ENCODE results near the gene PKNOX1.
"Not testable (repeated sequence)": the region's sequence is repeated elsewhere in the genome, so short reads cannot be mapped to it uniquely, and the experiment has no call there.

PKNOX1 gene

DNA sequence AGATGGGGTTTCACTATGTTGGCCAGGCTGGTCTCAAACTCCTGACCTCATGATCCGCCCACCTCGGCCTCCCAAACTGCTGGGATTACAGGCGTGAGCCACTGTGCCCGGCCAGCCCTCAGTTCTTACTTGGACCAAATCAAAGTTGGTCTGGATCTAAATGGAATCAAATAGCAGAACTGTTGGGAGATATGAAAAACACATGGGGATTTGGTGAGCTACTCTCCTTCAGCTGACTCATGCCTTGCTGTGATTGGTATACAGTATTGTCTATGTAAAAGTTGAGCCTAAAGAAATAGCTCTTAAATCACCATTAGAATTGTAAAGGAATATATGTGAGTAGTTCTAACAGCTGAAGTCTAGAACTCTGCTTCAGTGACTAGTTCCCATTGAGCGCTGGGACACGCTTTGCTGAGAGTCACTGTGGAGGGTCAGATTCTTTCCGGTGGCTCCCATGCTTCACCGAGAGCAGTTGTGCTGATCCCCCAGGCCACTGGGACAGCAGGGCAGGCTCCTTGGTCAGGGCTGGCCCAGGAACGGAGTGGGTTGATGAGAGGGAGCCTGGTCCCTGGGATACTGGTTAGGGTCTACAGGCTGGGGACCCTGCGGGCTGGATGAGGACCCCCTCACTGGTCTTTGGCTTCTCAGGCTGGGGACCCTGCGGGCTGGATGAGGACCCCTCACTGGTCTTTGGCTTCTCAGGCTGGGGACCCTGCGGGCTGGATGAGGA lies 14.0 kb downstream of the PKNOX1 start:
- Histone ChIP-seq H3K9ac (ENCODE audit: low read depth in 1 of 2, low read length in 2 of 2) (no peak overlapping the region), H3K27me3 (ENCODE audit: control insufficient read depth in 1 of 2, insufficient read depth in 2 of 2, low read length in 2 of 2) (no peaks in the 10 kb centered on the region), H3K9me3 (ENCODE audit: control insufficient read depth in 1 of 2, low read length in 2 of 2) (no peaks in the 10 kb centered on the region), H3K36me3 (ENCODE audit: control insufficient read depth in 1 of 2, insufficient read depth in 2 of 2, low read length in 2 of 2) (no peaks in the 10 kb centered on the region), H3K27ac (ENCODE audit: low read depth, low read length) (no peak overlapping the region), H3K4me3 (ENCODE audit: low read depth in 1 of 2, low read length in 2 of 2) (no peak overlapping the region), H3K4me1 (ENCODE audit: control insufficient read depth in 1 of 2, insufficient read depth in 2 of 2, low read length in 2 of 2) (no peaks in the 10 kb centered on the region)

DNA sequence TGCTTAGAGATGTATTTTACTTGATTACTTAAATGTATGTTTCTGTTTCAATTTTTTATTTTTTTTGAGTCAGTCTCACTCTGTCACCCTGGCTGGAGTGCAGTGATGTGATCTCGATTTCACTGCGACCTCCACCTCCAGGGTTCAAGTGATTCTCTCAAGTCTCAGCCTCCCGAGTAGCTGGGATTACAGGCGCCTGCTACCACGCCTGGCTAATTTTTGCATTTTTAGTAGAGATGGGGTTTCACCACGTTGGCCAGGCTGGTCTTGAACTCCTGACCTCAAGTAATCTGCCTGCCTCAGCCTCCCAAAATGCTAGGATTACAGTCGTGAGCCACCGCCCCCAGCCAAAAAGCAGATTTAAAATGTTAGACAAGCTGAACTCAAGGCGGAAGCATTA lies 15.0 kb downstream of the PKNOX1 start:
- H3K27ac ChIP-seq (ENCODE audit: low read depth, low read length); H3K9me3 ChIP-seq (ENCODE audit: control insufficient read depth in 1 of 2, low read length in 2 of 2); H3K27me3 ChIP-seq (ENCODE audit: control insufficient read depth in 1 of 2, insufficient read depth in 2 of 2, low read length in 2 of 2); H3K36me3 ChIP-seq (ENCODE audit: control insufficient read depth in 1 of 2, insufficient read depth in 2 of 2, low read length in 2 of 2); H3K4me3 ChIP-seq (ENCODE audit: low read depth in 1 of 2, low read length in 2 of 2); H3K9ac ChIP-seq (ENCODE audit: low read depth in 1 of 2, low read length in 2 of 2); H3K4me1 ChIP-seq (ENCODE audit: control insufficient read depth in 1 of 2, insufficient read depth in 2 of 2, low read length in 2 of 2): not testable (repeated sequence)

DNA sequence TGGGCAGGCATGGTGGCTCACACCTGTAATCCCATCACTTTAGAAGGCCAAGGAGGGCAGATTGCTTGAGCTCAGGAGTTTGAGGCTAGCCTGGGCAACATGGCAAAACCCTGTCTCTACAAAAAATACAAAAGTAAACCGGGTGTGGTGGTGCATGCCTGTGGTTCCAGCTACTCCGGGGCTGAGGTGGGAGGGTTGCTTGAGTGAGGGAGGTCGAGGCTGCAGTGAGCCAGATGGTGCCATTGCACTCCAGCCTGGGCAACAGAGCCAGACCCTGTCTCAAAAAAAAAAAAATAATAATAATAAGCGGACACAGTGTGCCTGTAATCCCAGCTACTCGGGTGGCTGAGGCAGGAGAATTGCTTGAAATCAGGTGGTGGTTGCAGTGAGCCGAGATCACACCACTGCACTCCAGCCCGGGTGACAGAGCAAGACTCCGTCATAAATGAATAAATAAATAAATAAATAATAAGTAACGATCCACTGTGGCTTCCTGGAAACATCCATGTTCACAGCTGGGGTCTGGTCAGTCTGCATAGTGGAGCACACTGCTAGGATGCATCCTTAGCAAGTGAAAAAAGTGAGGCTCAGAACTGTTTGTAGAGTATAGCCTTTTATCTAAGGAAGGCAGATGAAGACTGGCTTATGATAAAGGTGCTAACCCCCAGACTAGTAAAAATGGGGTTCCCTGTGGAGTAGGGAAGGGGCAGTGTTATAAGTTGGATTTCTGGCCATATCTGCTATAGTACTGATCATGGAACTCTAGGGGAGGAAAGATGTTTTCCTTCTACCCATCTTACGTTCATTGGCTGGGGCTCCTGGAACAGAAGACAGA lies 15.7 kb downstream of the PKNOX1 start:
- no peaks in the 10 kb centered on the region for H3K36me3 ChIP-seq (ENCODE audit: control insufficient read depth in 1 of 2, insufficient read depth in 2 of 2, low read length in 2 of 2)
- no peak overlapping the region for H3K9ac ChIP-seq (ENCODE audit: low read depth in 1 of 2, low read length in 2 of 2)
- H3K4me3 ChIP-seq (ENCODE audit: low read depth in 1 of 2, low read length in 2 of 2), result no peak overlapping the region
- H3K4me1 ChIP-seq (ENCODE audit: control insufficient read depth in 1 of 2, insufficient read depth in 2 of 2, low read length in 2 of 2), result no peaks in the 10 kb centered on the region
- H3K9me3 ChIP-seq (ENCODE audit: control insufficient read depth in 1 of 2, low read length in 2 of 2), result no peaks in the 10 kb centered on the region
- H3K27me3 ChIP-seq (ENCODE audit: control insufficient read depth in 1 of 2, insufficient read depth in 2 of 2, low read length in 2 of 2), result no peaks in the 10 kb centered on the region
- H3K27ac ChIP-seq (ENCODE audit: low read depth, low read length), result no peak overlapping the region

DNA sequence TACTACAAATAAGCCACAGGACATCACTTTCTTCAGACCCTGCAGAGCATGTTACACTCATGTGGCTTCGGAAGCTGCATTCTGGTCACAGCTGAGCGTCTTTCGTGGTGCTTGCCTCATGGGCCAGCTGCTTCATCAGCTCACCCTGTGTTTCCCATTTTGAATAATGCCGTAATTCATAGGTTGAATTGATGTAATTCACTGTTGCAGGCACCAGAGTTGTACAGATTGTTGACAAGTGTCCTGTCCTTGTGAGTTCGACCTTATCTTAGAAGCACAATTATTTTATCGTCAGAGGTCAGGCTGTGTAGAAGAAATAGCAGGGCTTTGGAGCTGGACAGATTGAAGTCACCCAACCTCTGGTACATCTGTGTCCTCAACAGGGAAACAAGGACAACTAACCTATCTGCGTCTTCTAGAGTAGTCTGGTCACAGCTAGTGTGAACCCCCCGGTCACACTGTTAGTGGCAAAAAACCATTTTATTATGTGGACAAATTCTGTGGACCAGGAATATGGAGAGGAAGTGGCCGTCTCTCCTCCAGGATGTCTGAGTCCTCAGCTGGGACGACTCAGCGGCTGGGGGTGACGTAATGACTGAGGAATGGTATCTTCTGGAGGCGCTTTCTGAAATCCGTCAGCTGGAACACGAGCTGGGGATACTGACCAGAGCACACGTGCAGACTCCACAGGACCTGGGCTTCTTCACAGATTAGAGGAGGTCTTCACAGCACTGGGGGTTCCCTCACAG lies 17.8 kb downstream of the PKNOX1 start:
- Histone ChIP-seq H3K27ac (ENCODE audit: low read depth, low read length) (peak overlapping the region; percentile 41), H3K9me3 (ENCODE audit: control insufficient read depth in 1 of 2, low read length in 2 of 2) (no peaks in the 10 kb centered on the region), H3K4me3 (ENCODE audit: low read depth in 1 of 2, low read length in 2 of 2) (no peak overlapping the region), H3K27me3 (ENCODE audit: control insufficient read depth in 1 of 2, insufficient read depth in 2 of 2, low read length in 2 of 2) (no peaks in the 10 kb centered on the region), H3K36me3 (ENCODE audit: control insufficient read depth in 1 of 2, insufficient read depth in 2 of 2, low read length in 2 of 2) (no peaks in the 10 kb centered on the region), H3K9ac (ENCODE audit: low read depth in 1 of 2, low read length in 2 of 2) (no peak overlapping the region), H3K4me1 (ENCODE audit: control insufficient read depth in 1 of 2, insufficient read depth in 2 of 2, low read length in 2 of 2) (no peaks in the 10 kb centered on the region)

DNA sequence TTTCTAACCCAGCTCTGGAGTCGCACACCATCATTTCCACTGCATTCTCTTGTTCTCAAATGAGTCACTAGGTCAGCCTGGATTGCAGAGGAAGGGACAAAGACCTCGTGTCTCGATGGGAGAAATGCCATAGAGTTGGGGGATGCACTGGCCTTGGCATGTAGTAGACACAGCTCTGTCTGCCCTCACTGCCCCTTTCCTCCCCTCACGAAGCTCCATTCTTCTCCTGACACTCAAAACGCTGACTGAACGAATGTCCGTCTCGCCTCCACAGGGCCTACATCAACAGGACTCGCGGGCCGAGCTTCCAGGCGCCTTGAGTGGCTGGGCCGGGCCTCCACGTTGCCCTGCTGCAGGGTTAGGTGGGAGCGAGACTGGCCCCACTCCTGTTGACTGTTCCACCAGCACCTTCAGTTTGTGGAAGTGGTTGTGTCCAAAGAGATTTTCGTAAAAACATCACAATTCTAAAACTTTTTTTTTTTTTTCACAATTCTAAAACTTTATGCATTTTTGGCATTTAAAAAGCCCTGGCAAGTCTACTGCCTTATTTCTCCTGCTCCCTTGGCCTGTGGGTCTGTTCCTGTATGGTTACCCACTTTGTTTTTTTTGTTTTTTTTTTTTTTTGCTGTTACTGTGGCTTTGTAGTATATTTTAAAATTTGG lies 18.8 kb downstream of the PKNOX1 start:
- Histone ChIP-seq H3K9me3 (ENCODE audit: control insufficient read depth in 1 of 2, low read length in 2 of 2) (peaks cover 3 to 7% of the 10 kb centered on the region in 2 donors), H3K4me1 (ENCODE audit: control insufficient read depth in 1 of 2, insufficient read depth in 2 of 2, low read length in 2 of 2) (peaks cover 0 to 6% of the 10 kb centered on the region in 2 donors), H3K4me3 (ENCODE audit: low read depth in 1 of 2, low read length in 2 of 2) (no peak overlapping the region), H3K9ac (ENCODE audit: low read depth in 1 of 2, low read length in 2 of 2) (no peak overlapping the region), H3K27ac (ENCODE audit: low read depth, low read length) (no peak overlapping the region), H3K36me3 (ENCODE audit: control insufficient read depth in 1 of 2, insufficient read depth in 2 of 2, low read length in 2 of 2) (no peaks in the 10 kb centered on the region), H3K27me3 (ENCODE audit: control insufficient read depth in 1 of 2, insufficient read depth in 2 of 2, low read length in 2 of 2) (no peaks in the 10 kb centered on the region)

DNA sequence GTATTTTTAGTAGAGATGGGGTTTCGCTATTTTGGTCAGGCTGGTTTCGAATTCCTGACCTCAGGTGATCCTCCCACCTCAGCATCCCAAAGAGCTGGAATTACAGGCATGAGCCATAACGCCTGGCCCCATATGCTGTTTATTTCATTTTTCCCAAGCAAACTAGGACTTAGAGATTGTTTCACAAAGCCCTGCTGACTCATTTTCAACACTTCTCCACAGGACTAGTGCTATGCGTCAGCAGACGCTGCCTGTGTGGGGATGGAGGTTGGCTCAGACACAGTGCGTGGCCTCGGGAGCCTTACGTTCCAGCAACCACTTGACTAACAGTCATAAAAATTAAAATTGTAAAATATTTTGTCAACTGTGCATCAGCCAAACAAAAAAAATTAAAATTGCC lies 22.7 kb downstream of the PKNOX1 start:
- Histone ChIP-seq H3K9ac (ENCODE audit: low read depth in 1 of 2, low read length in 2 of 2) (no peak overlapping the region), H3K27ac (ENCODE audit: low read depth, low read length) (no peak overlapping the region), H3K27me3 (ENCODE audit: control insufficient read depth in 1 of 2, insufficient read depth in 2 of 2, low read length in 2 of 2) (no peaks in the 10 kb centered on the region), H3K4me1 (ENCODE audit: control insufficient read depth in 1 of 2, insufficient read depth in 2 of 2, low read length in 2 of 2) (peaks cover 0 to 6% of the 10 kb centered on the region in 2 donors), H3K4me3 (ENCODE audit: low read depth in 1 of 2, low read length in 2 of 2) (no peak overlapping the region), H3K9me3 (ENCODE audit: control insufficient read depth in 1 of 2, low read length in 2 of 2) (peaks cover 6 to 15% of the 10 kb centered on the region in 2 donors), H3K36me3 (ENCODE audit: control insufficient read depth in 1 of 2, insufficient read depth in 2 of 2, low read length in 2 of 2) (no peaks in the 10 kb centered on the region)

DNA sequence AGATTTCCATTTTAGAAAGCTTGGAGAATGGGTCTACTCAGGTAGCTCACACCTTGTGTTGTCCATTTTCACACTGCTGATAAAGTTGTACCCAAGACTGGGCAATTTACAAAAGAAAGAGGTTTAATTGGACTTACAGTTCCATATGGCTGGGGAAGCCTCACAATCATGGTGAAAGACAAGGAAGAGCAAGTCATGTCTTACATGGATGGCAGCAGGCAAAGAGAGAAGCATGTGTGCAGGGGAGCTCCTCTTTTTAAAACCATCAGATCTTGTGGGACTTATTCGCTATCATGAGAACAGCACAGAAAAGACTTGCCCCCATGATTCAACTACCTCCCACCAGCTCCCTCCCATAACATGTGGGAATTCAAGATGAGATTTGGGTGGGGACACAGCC lies 23.6 kb downstream of the PKNOX1 start:
- not testable (repeated sequence) for H3K4me1 ChIP-seq (ENCODE audit: control insufficient read depth in 1 of 2, insufficient read depth in 2 of 2, low read length in 2 of 2); H3K27me3 ChIP-seq (ENCODE audit: control insufficient read depth in 1 of 2, insufficient read depth in 2 of 2, low read length in 2 of 2); H3K4me3 ChIP-seq (ENCODE audit: low read depth in 1 of 2, low read length in 2 of 2); H3K9ac ChIP-seq (ENCODE audit: low read depth in 1 of 2, low read length in 2 of 2); H3K27ac ChIP-seq (ENCODE audit: low read depth, low read length); H3K36me3 ChIP-seq (ENCODE audit: control insufficient read depth in 1 of 2, insufficient read depth in 2 of 2, low read length in 2 of 2)
- peaks cover 6 to 15% of the 10 kb centered on the region in 2 donors for H3K9me3 ChIP-seq (ENCODE audit: control insufficient read depth in 1 of 2, low read length in 2 of 2)

DNA sequence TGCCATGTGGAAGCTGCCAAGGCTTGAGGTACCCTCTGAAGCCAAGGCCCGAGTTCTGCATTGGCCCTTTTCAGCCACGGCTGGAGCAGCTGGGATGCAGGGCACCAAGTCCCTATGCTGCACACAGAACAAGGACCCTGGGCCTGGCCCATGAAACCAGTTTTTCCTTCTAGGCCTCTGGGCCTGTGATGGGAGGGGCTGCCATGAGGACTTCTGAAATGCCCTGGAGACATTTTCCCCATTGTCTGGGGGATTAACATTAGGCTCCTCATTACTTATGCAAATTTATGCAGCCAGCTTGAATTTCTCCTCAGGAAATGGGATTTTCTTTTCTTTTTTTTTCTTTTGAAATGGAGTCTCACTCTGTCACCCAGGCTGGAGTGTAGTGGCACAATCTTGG lies 24.8 kb downstream of the PKNOX1 start:
- H3K27me3 ChIP-seq (ENCODE audit: control insufficient read depth in 1 of 2, insufficient read depth in 2 of 2, low read length in 2 of 2); H3K4me3 ChIP-seq (ENCODE audit: low read depth in 1 of 2, low read length in 2 of 2); H3K36me3 ChIP-seq (ENCODE audit: control insufficient read depth in 1 of 2, insufficient read depth in 2 of 2, low read length in 2 of 2); H3K27ac ChIP-seq (ENCODE audit: low read depth, low read length); H3K4me1 ChIP-seq (ENCODE audit: control insufficient read depth in 1 of 2, insufficient read depth in 2 of 2, low read length in 2 of 2); H3K9ac ChIP-seq (ENCODE audit: low read depth in 1 of 2, low read length in 2 of 2): not testable (repeated sequence)
- H3K9me3 ChIP-seq (ENCODE audit: control insufficient read depth in 1 of 2, low read length in 2 of 2), result peaks cover 6 to 15% of the 10 kb centered on the region in 2 donors

DNA sequence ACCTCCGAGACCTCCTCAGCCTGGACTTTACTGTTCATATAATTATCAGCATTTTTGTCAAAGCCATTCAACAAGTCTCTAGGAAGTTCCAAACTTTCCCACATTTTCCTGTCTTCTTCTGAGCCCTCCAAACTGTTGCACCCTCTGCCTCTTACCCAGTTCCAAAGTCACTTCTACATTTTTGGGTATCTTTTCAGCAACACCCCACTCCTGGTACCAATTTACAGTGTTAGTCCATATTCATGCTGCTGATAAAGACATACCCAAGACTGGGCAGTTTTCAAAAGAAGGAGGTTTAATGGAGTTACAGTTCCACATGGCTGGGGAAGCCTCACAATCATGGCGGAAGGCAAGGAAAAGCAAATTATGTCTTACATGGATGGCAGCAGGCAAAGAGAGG lies 25.7 kb downstream of the PKNOX1 start:
- H3K27ac ChIP-seq (ENCODE audit: low read depth, low read length); H3K4me3 ChIP-seq (ENCODE audit: low read depth in 1 of 2, low read length in 2 of 2); H3K9ac ChIP-seq (ENCODE audit: low read depth in 1 of 2, low read length in 2 of 2); H3K4me1 ChIP-seq (ENCODE audit: control insufficient read depth in 1 of 2, insufficient read depth in 2 of 2, low read length in 2 of 2); H3K36me3 ChIP-seq (ENCODE audit: control insufficient read depth in 1 of 2, insufficient read depth in 2 of 2, low read length in 2 of 2); H3K27me3 ChIP-seq (ENCODE audit: control insufficient read depth in 1 of 2, insufficient read depth in 2 of 2, low read length in 2 of 2): not testable (repeated sequence)
- peaks cover 6 to 15% of the 10 kb centered on the region in 2 donors for H3K9me3 ChIP-seq (ENCODE audit: control insufficient read depth in 1 of 2, low read length in 2 of 2)
